Activated CD4-positive, alpha-beta T cell treated with anti-CD3 and anti-CD28 coated beads, Interleukin-2, amount 50 U/mL, for 1 hour (primary cell): ENCODE measurements around the gene FBXW4.

ENCODE experiments used
- DNase-seq: peaks from one replicate; pipeline ENCODE4 v3.0.0-alpha.2; 2020

The FBXW4 gene

GRCh38 chr10:101579516-101579870 lies 115.5 kb downstream of the FBXW4 start:
- DNase-seq: no peak

GRCh38 chr10:101578803-101579515 lies 116.0 kb downstream of the FBXW4 start:
- DNase-seq: no peak

GRCh38 chr10:101578192-101578591 lies 116.8 kb downstream of the FBXW4 start:
- no peak for DNase-seq

- DNase-seq: no peak
These were observed 117.7 kb downstream of the FBXW4 start for GRCh38 chr10:101577121-101577871.

GRCh38 chr10:101576211-101576863 lies 118.6 kb downstream of the FBXW4 start:
- DNase-seq: no peak

- no peak for DNase-seq
These were observed 119.3 kb downstream of the FBXW4 start for GRCh38 chr10:101575580-101576210.

GRCh38 chr10:101575091-101575490 lies 119.9 kb downstream of the FBXW4 start:
- no peak for DNase-seq

GRCh38 chr10:101573885-101574753 lies 120.9 kb downstream of the FBXW4 start:
- no peak for DNase-seq

GRCh38 chr10:101572785-101573184 lies 122.2 kb downstream of the FBXW4 start:
- no peak for DNase-seq

GRCh38 chr10:101572126-101572525 lies 122.8 kb downstream of the FBXW4 start:
- DNase-seq: no peak

GRCh38 chr10:101571271-101571925 lies 123.6 kb downstream of the FBXW4 start:
- no peak for DNase-seq

GRCh38 chr10:101570428-101571270 lies 124.3 kb downstream of the FBXW4 start:
- no peak for DNase-seq

- peak; percentile 74 for DNase-seq
These were observed 125.1 kb downstream of the FBXW4 start for GRCh38 chr10:101569622-101570427.

GRCh38 chr10:101569323-101569621 lies 125.7 kb downstream of the FBXW4 start:
- no peak for DNase-seq

GRCh38 chr10:101568054-101568745 lies 126.8 kb downstream of the FBXW4 start:
- no peak for DNase-seq

GRCh38 chr10:101567165-101568006 lies 127.6 kb downstream of the FBXW4 start:
- DNase-seq: no peak

GRCh38 chr10:101566333-101567164 lies 128.4 kb downstream of the FBXW4 start:
- DNase-seq: no peak

- DNase-seq: no peak
These were observed 129.0 kb downstream of the FBXW4 start for GRCh38 chr10:101565936-101566332.
